HT1080 (cell line): ENCODE results near the gene BSG. TPM values are rescaled to one million over a fixed set of nuclear protein-coding genes. Genes with fewer than 3 reads are reported as not detected.
A peak's percentile ranks its signal among the peaks of the same experiment; 100 is the strongest.

Experiments
- DNase-seq: peaks from one replicate; pipeline ENCODE4 v3.0.0-alpha.2; 2015; ENCODE audit warnings: low read depth
- polyA plus RNA-seq, 2 experiments: library from polyadenylated mRNA; depleted of rRNA; stranded (reverse); fragments of >200 nt; gene quantifications; 2 replicates each; pipeline ENCODE4 v1.2.3, GENCODE V29; 2015
- total RNA-seq: library from RNA; depleted of rRNA; stranded (reverse); fragments of >200 nt; shearing (Covaris generic); gene quantifications from 2 replicates; pipeline ENCODE4 v1.2.3, GENCODE V29; 2014; rRNA removed

The BSG gene
- total RNA-seq, result 475 and 545 TPM in 2 replicates
- polyA plus RNA-seq (2015; cell fraction: cytosol; rRNA removed), result 509 and 543 TPM in 2 replicates
- polyA plus RNA-seq (2015; cell fraction: nucleus; rRNA removed), result 704 and 747 TPM in 2 replicates

DNA sequence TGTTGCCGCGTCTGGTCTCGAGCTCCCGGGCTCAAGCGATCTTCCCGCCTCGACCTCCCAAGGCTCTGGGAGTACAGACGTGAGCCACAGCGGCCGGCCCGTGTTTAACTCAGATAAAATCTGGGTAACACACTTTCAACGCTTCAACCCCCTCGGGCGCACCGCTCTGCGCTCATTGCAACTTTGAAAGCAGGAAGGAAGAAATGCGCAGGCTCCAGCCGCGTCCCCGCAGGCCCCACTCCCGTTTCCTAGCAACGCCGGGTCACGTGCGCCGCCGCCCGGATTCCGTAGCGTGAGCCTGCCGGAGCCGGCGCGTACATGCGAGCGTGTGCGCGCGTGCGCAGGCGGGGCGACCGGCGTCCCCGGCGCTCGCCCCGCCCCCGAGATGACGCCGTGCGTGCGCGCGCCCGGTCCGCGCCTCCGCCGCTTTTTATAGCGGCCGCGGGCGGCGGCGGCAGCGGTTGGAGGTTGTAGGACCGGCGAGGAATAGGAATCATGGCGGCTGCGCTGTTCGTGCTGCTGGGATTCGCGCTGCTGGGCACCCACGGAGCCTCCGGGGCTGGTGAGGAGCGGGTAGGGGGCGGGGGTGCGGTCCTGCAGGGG, at the start of gene BSG:
Gene BSG, plus strand, starts transcription at position 457 of the 603 bp plus-strand sequence. Its CDS starts 39 bp downstream, at position 496.
- DNase-seq, result peak; percentile 95

DNA sequence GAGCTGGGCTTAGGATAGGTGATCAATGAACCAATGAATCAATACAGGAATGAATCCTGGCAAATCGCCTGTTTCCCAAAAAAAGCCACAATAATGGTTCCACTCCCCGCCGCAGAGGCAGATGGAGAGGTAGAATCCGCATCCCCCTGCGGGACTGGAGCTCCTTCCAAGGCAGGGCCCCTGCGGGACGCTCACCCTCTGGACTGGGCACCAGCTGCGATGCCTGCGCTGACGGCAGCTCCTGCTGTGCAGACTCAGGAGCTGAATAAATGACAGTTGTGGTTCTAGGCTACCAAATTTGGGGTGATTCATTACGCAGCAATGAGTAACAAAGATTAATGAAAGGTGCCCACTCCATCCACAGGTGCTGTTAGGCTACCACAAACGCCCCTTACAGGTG, 49.7 kb upstream of the BSG start:
- no peak for DNase-seq

DNA sequence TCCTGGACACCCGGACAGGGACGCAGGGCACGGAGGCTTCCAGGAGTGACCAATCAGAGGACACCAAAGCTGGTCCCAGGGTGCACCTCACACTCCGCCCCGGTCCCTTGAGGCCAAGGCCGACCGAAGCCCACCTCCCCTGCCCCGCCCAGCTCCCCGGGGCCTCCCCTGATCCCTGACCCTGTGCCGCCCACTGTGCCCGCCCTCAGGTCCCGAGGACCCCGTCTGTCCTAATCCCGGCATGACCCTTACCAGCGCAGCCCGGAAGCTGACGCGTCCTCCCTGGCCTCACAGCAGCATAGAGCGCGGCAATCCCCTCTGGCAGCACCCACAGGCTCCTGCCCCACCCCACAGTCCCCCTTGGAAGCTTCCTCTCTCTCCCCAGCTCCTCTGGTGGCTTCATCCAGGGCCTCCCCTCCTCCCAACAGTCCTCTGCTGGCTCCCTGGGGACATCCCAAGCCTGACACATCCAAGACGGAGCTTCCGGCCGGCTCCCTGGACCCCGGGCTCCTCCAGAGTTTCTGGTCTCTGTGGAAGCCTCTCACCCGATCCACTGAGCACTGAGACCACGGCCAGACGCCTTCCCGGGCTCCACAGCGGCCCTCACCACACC, 48.2 kb upstream of the BSG start:
- DNase-seq, result no peak

DNA sequence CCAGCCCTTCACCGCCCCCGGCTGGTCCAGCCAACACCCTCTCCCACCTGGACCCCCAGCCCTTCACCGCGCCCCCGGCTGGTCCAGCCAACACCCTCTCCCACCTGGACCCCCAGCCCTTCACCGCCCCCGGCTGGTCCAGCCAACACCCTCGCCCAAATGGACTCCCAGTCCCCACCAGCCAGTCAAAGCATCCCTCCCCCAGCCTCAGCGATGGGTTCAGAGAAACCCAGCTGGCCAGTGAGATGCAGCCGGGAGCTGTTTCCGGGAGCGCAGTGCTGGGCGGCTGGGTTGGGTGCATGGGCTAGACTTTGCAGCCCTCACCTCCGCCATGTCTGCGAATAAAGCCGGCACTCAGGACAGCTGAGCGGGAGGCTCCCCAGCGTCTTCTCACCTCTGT, 47.4 kb upstream of the BSG start:
- no peak for DNase-seq

DNA sequence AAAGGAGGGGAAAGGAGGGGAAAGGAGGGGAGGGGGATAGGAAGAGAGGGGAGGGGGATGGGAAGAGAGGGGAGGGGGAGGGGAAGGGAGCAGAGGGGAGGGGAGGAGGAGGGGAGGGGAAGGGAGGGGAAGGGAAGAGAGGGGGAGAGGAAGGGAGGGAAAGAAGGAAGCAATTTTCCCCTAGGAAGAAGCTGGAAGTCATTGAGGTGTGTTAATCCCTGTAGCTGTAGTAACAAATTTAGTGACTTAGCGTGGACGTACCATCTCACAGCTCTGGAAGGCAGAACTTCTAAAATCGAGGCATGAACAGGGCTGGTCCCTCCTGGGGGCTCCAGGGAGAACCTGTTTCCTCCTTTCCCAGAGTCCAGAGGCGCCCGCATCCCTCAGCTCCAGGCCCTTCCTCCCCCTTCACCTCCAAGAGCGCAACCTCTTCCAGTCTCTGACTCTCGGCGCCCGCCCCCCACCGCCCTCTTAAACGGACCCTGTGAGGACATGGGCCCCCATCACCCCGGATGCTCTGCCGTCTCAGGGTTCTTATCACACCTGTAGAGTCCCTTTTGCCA, 46.5 kb upstream of the BSG start:
- DNase-seq, result no peak

DNA sequence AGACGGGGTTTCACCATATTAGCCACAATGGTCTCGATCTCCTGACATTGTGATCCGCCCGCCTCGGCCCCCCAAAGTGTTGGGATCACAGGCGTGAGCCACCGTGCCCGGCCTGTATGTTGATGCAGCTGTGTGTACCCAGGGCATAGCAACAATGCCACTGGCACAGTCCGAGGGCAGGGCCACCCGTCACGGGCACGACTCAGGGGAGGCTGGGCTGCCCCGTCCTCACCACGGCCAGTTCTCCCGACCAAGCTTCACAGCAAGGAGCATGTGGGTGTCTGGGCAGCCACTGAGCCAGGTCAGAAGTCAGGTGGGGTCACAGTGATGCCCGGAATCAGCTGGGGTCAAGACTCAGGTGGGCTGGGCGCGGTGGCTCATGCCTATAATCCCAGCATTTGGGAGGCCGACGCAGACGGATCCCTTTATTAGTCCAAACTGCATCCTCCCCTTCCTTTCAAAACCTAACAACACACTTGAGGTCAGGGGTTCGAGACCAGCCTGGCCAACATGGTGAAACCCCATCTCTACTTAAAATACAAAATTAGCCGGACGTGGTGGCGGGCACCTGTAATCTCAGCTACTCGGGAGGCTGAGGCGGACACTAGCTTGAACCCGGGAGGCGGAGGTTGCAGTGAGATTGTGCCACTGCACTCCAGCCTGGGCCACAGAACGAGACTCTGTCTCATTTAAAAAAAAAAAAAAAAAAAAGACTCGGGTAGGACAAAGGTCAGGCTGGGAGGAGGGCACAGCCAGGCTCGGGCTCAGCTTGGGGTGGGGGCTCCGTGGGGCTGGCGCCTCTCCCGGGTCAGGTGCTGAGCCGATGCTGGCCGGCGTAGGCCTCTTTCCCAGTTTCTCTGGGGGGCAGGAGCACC, 42.0 kb upstream of the BSG start:
- no peak for DNase-seq

DNA sequence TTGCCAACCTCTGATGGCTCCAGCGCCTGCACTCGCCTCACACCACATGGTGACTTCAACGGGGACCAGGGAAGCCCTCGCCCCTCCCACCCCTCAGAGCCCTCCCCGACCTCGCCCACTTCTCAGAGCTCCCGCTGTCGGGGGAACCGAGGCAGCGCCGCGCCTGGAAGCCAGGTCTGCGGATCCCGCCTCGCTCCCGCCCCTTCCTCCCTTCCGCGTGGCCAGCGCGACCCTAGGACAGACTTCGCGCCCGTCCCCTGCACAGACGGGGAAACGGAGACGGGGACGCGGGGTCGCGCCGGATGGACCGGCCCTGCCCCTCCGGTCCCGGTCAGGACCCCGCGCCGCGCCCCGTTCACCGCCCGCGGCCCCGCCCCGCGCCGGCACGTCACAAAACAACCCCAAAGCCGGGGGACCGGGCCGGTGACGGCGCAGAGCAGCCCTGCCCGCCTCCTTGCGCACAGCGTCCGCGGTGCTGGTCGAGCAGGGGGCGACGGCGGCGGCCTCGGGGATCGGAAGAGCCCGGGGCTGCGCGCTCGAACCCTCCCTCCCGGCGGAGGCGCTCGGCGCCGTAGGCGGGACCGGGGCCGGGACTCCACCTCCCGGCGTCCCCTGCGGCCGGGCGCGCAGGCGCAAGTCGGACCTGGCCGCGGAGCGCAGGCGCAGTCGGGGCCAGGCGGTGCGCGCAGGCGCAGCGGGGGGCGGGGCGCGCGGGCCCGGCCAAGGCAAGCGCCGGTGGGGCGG, 41.2 kb upstream of the BSG start:
- DNase-seq, result peak; percentile 69

DNA sequence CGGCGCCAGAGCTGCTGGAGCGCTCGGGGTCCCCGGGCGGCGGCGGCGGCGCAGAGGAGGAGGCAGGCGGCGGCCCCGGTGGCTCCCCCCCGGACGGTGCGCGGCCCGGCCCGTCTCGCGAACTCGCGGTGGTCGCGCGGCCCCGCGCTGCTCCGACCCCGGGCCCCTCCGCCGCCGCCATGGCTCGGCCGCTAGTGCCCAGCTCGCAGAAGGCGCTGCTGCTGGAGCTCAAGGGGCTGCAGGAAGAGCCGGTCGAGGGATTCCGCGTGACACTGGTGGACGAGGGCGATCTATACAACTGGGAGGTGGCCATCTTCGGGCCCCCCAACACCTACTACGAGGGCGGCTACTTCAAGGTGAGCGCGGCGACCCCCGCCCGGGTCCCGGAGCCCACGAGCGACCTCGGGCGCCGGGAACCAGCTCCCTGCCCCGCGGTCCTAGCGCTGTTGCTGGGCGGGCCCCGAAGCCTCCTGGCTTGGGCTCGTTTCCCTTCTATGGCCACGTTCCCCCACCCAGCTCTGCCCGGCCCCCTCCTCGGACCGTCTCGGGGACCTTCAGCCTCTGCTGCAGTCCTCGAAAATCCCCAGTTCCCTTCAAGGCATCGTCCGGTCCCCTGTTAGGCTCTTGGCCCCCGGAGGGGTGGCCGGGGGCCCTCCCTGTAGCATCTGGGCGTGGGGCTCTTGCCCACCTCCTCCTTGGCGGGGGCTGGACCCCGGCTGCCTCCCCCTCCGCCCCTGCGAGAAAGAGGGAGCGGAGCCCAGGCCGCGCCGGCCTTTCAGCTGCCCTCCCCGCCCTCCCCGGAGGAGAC, 40.4 kb upstream of the BSG start, which contains the start of gene CDC34:
Gene CDC34, plus strand, starts transcription at position 8 of the 808 bp plus-strand sequence. Its CDS starts 172 bp downstream, at position 180.
- DNase-seq, result no peak

DNA sequence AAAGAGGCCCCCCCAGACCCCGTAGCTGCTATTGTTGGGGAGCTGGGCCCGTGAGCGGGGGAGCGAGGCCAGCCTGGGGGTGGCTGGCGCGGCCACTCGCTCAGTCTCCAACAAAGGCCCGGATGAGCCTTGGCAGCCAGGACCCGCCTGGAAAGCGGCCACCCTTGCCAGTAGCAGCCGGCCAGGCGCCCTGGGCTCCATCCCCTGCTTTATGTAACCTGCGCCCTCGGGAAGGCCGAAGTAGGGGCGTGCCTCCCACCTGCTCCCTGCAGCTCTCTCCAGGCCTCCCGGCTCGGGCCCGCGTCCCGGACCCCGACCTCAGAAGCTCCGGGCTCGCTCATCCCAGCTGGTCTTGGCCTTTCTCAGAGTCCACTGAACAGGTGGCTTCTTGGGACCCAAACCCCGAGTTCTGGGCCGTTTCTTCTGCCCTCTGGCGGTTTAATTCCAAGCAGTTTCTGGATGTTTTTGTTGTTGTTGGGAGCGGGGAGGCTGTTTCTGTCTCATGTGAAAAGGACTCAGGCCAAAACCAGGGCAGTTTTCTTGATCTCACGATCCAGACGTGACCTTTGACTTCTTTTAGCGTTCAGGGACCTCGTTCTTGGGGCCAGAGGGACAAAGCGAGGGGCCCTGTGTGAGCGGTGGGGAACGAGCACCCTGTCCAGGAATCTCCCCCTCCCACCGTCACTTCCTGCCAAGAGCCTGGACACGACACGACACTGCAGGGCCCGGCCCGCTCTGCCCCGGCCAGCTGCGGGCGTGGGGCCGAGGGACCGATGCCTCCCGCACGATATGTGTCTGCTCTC, 39.6 kb upstream of the BSG start:
- peak; percentile 60 for DNase-seq

DNA sequence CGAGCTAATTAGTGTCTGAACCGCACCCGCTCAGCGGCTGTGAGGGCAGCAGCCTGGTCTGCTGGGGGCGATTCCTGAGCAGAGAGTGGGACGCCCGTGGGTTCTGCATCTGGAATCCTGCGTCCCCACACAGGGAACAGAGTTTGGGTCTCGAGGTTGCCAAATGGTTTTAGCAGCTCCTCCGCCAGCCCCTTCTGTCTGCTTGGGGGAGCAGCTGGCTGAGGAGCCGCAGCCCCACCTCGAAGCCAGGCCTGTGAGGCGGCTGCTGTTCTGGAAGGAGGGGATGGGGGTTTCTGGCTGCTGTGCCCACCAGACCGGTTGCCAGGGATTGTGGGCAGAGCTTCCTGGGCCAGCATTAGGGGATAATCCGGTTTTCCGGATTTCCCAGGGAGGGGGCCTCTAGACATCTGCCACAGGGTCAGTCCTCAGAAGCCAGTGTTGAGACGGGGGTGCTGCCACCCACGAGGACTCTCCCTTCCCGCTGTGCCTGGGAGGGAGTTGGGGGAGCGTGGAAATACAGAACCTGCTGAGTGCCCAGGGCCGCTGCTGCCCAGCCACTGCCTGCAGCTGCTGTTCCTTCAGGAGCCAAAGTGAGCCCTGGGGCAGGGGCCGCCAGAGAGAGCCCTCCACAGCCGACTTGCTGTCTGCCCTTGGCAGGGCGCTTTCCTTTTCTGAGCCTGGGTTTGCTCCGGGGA, 38.9 kb upstream of the BSG start:
- DNase-seq, result no peak

DNA sequence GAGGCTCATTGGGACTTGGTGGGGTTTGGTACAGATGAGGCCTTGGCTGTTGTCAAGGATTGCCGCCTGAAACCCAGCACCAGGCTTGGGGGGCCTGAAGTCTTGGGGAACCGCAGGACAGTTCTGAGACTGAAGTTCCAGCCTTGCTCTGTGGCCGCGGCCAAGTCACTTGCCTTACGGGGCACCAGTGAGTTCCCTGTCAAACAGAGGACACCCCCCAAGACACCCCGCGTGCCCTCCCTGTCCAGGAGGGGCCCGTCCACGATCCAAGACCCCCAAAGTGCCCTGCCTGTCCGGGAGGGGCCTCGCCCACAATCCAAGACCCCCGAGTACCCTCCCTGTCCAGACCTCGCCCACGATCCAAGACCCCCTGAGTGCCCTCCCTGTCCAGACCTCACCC, 38.3 kb upstream of the BSG start:
- DNase-seq, result no peak

DNA sequence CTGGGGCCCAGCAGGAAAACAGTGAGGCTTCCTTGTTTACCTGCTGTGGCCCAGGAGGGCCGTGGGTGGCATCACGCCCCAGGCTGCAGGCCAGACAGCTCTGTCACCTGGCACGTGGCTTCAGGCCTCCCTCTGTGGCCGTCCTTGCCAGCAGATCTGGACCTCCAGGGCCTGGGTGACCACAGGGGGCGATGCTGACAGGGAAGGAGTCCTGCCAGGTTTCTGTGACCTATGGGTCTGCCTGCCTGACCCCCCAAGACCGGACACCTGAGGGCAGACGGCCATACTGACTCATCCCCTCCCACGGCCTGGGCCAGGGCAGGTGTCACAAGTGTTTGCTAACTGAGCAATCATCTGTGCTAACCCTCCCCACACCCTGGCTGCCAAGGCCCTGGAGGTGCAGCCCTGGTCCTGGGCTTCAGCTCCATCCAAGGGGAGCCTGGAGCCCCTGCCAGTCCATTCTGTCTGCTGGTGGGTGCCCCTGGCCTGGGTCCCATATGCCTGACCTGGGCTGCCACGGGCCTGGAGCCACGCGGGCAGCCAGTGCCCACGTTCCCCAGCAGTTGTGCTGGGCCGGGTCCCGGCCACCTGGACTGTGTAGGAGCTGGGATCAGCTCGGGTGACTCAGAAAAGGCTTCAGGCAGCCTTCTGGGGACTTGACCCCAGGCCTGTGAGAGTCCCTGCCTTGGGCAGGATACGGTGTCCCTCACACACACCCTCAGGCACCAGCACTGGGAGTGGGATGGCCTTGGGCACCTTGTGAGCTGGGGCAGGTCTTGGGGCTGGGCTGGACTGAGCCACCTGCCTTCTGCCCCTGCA, 37.2 kb upstream of the BSG start:
- no peak for DNase-seq

DNA sequence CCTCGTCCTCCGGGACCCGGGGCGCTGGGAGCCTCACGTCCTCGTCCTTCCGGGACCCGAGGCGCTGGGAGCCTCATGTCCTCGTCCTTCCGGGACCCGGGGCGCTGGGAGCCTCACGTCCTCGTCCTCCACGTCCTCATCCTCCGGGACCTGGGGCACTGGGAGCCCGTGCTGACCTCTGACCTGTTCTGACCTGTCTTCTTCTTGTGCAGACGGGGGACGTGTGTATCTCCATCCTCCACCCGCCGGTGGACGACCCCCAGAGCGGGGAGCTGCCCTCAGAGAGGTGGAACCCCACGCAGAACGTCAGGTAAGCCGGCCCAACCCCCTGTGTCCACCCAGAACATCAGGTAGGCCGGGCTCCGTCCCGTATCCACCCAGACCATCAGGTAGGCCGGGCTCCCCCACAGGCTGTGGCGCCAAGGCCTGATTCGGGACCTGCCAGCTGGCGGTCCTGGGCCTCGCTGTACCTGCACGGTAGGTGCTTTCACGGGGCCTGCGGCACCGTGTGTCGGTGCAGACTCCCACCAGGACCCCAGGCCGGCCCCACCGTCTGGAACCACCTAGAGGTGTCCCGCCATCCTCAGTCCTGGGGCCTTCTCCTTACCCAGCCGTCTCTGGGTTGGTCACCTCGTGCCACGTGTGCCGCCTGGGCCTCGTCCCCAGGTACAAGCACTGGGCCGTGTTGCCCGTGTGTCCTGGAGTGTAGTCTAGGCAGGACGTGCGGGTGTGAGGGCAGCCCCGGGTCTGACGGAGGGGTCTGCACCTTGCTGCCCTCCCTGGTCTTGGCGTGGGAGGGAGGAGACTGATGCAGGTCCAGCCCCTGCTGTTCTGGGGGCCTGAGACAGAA, 36.1 kb upstream of the BSG start:
- DNase-seq, result no peak

DNA sequence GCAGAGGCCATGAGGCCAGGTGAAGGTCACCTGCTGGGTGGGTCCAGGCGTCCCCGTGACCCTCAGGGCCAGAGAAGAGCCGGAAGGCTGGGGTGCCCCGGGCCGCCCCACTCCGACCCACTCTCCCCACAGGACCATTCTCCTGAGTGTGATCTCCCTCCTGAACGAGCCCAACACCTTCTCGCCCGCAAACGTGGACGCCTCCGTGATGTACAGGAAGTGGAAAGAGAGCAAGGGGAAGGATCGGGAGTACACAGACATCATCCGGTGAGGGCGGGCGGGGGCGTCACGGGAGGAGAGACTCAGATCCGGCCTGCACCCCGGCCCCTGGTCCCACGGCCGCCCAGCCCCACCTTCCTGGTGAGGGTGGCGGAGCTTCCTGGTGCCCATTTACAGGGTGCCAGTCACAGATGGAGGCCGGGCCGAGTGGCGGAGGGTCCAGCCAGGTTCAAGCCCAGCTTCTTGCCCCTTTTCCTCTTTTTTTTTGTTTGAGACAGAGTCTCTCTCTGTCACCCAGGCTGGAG, 35.5 kb upstream of the BSG start:
- no peak for DNase-seq

DNA sequence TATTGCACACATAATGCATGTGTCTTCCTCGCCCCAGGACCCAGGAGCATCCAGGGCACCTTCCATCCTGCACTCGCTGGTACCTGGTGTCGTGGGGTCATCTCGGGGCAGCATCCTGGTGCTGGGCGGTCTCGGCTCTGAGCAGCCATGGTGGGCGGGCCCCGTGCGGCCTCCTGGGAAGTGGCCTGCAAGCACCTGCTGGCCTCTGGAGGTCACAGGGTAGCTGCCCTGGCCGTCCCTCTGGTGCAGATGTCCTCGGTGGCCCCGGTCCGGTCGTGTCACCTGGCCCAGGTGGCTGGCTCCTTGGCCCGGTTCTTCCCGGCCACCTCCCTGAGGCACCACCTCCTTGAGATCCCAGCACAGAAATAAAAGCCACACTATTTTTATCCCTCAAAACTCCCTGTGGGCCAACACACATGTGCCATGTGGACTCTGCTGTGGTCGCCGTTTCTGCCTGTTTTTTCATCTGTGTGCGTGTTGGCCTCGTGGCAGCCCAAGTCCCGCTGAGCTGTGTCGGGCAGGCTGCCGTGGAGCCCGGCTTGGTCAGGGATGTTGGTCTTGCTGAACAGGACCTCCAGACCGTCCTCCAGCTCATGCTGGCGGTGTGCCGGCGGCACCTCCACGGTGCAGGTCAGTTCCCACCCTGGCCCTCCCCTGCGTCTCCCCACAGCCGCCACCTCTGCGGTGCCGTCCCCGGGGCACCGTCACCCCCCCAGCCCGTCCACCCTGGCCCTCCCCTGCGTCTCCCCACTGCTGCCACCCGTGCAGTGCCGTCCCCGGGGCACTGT, 33.6 kb upstream of the BSG start:
- DNase-seq, result no peak
